Lower lobe of right lung (tissue), 2 donors: ENCODE measurements around the gene TSPAN17. TPM values are rescaled to one million over a fixed set of nuclear protein-coding genes. Genes with fewer than 3 reads are reported as not detected.

Experiments used
- ATAC-seq, 2 donors: fragments of 200-7000 bp; cut with Tn5 transposase; one replicate each; pipeline ENCODE4 v1.9.1; 2020 to 2022; ENCODE audit warnings: mild to moderate bottlenecking in 2 of 2, moderate library complexity in 2 of 2
- DNase-seq: peaks from one replicate; pipeline ENCODE4 v3.0.0-alpha.2; 2020
- H3K27ac ChIP-seq: fragments of 200-600 bp; one replicate; pipeline ENCODE4 v1.8.0; 2022
- H3K27me3 ChIP-seq: fragments of 200-600 bp; one replicate; pipeline ENCODE4 v1.8.0; 2022; ENCODE audit warnings: low read depth
- H3K36me3 ChIP-seq: fragments of 200-600 bp; one replicate; pipeline ENCODE4 v1.8.0; 2022; ENCODE audit warnings: mild to moderate bottlenecking
- H3K4me1 ChIP-seq: fragments of 200-600 bp; one replicate; pipeline ENCODE4 v1.8.0; 2022
- H3K4me3 ChIP-seq: fragments of 200-600 bp; one replicate; pipeline ENCODE4 v1.8.0; 2022; ENCODE audit warnings: mild to moderate bottlenecking
- H3K9me3 ChIP-seq: fragments of 200-600 bp; one replicate; pipeline ENCODE4 v1.8.0; 2022
- CTCF ChIP-seq: fragments of 200-600 bp; IDR thresholded peaks from one replicate; pipeline ENCODE4 v1.8.0; 2022; ENCODE audit warnings: antibody characterized with exemption, mild to moderate bottlenecking
- intact Hi-C: fragments of 100-400 bp; cut with DNase I; formaldehyde crosslinking; loops from one replicate; pipeline ENCODE4 v1.11.0; 2022
- microRNA-seq: library from miRNA; unstranded; fragments of <30 nt; microRNA quantifications from one replicate; pipeline ENCODE4 v1.2.0, GENCODE V29; 2020; ENCODE audit warnings: borderline number of aligned reads
- total RNA-seq: library from RNA; stranded (reverse); fragmentation: NEBNext Ultra II Directional; extraction: Animal tissue kit (Norgen Biotek cat#: 25700); gene quantifications from one replicate; pipeline ENCODE4 v1.2.1, GENCODE V29; 2021
- donor health status: DM: no; HTN: yes; CAD: no; lungs with severe emphysema.

TSPAN17 gene
- total RNA-seq, 1 donor from 2014 or later = 32.3 TPM

- no peaks in the 10 kb centered on the region for H3K4me1 ChIP-seq
- DNase-seq (no peak), ATAC-seq (no peak)
- no peak overlapping the region for H3K4me3 ChIP-seq
- H3K27me3 ChIP-seq = peaks cover 38% of the 10 kb centered on the region
- H3K36me3 ChIP-seq = no peaks in the 10 kb centered on the region
- intact Hi-C loops = no loop called here
- TF ChIP-seq CTCF = no peak
- H3K27ac ChIP-seq = no peak overlapping the region
- H3K9me3 ChIP-seq = no peaks in the 10 kb centered on the region
These were observed 56.6 kb downstream of the TSPAN17 start for GRCh38 chr5:176703857-176704256.

- H3K27me3 ChIP-seq = peaks cover 33% of the 10 kb centered on the region
These were observed 57.1 kb downstream of the TSPAN17 start for GRCh38 chr5:176704355-176704754.

GRCh38 chr5:176704817-176705216 is 57.5 kb downstream of the TSPAN17 start:
- H3K27me3 ChIP-seq = peaks cover 33% of the 10 kb centered on the region
- no peaks in the 10 kb centered on the region for H3K9me3 ChIP-seq
- no peak for ATAC-seq
- intact Hi-C loops = no loop called here
- TF ChIP-seq CTCF = no peak
- no peaks in the 10 kb centered on the region for H3K4me1 ChIP-seq
- no peak for DNase-seq
- no peak overlapping the region for H3K27ac ChIP-seq
- no peaks in the 10 kb centered on the region for H3K36me3 ChIP-seq
- H3K4me3 ChIP-seq = no peak overlapping the region

More at GRCh38 chr5:176704355-176704754, 57.1 kb downstream of the TSPAN17 start:
- intact Hi-C loops = no loop called here
- Histone ChIP-seq H3K9me3 (no peaks in the 10 kb centered on the region), H3K36me3 (no peaks in the 10 kb centered on the region), H3K4me1 (no peaks in the 10 kb centered on the region), H3K4me3 (no peak overlapping the region), H3K27ac (no peak overlapping the region)
- TF ChIP-seq CTCF = no peak
- ATAC-seq (no peak), DNase-seq (no peak)

Small RNAs within 50 kb of the gene (microRNA-seq; reads per million reads assigned to microRNA genes)
- not detected for gene MIR4281

Other genes starting within 250 kb of the TSPAN17 start
- gene CLTB, start 230.9 kb upstream of the TSPAN17 start, total RNA-seq = 75.8 TPM
- 31.8 TPM for gene FAF2, start 199.1 kb upstream of the TSPAN17 start, total RNA-seq
- 55.1 TPM for gene RNF44, start 110.1 kb upstream of the TSPAN17 start, total RNA-seq
- gene CDHR2, start 98.1 kb upstream of the TSPAN17 start, total RNA-seq = 0.62 TPM
- 1.4 TPM for gene GPRIN1, start 37.3 kb upstream of the TSPAN17 start, total RNA-seq
- not detected for gene SNCB, start 16.9 kb upstream of the TSPAN17 start, total RNA-seq
- not detected for gene EIF4E1B, start 16.8 kb upstream of the TSPAN17 start, total RNA-seq
- gene UNC5A, start 163.1 kb downstream of the TSPAN17 start, total RNA-seq = 0.21 TPM